Urothelium cell line (cell line): ENCODE measurements around the gene WNT8A.

ENCODE experiments used
- DNase-seq: peaks from one replicate; pipeline ENCODE4 v3.0.0; 2011; ENCODE audit warnings: low spot score, mixed read lengths
- FAIRE-seq: peaks from 2 replicates; lab custom pipeline; 2011; peaks lifted over from hg19 to GRCh38; lab: Jason Lieb, UNC

The WNT8A gene

DNA sequence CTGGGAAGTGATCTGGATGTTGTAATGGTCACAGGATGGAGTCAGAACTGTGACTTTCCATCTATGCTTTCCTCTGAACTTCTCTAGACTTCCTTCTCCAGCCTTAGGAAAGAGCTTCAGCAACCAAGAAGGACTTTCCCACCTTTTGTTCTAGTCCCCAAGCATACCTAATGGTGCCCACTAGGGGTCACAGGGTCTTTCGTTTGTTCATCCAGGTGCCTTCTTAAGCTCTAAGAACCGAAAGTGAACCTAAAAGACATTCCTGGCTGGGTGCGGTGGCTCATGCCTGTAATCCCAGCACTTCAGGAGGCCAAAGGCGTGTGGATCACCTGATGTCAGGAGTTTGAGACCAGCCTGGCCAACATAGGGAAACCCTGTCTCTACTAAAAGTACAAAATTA lies 1.8 kb upstream of the WNT8A start:
- DNase-seq (no peak), FAIRE-seq (no peak)

DNA sequence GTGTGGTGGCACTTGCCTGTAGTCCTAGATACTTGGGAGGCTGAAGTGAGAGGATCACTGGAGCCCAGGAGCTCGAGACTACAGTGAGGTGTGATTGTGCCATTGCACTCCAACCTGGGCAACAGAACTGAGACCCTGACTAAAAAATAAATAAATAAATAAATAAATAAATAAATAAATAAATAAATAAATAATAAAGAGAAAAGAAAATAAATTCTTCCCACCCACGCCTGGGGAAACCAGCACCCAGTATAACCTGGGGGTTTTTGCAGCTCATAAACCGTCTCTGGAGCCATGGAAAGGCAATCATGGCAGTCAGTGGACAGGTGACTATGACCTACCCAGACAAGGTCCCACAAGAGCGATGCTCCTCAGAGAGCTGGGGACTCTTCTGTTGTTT lies 7.9 kb downstream of the WNT8A start:
- DNase-seq: no peak
- FAIRE-seq: no peak

DNA sequence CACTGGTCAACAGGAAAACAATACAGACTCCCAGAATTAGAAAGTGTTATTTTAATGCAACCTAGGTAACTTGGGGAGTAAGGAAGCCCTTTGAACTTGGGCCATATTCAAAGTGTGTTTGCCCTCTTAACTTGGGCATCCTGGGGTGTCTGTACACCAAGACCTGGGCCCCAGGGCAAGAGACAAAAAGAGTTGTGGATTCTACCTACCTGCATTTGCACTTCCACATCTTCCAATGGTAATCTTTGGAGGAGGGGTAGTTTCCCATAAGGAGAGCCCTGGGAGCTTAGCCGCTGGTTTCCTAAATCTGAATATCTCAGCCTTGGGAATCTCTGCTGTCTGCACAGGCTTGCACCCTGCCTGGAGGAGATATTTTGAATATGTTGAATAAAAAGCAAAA lies 8.5 kb downstream of the WNT8A start:
- FAIRE-seq: no peak

DNA sequence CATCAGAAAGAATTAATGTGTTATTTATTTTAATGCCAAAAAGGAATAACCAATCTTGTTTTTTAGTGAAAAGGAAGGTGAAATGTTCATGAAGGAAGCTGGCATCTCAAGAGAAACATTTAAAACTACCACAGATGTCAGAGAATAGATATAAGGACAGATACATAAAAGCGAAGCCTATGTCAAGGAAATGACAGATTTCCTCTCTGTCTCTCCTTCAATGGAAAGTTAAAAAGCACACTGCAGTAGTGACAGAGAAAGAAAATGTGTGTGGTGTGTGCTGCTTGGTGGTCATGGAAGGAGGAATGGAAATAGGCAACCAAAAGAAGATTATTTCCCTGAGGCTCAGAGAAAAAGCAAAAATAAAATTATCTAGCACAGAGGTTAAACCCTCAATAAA lies 9.2 kb downstream of the WNT8A start:
- no peak for DNase-seq
- no peak for FAIRE-seq

More for the DNA sequence above, 8.5 kb downstream of the WNT8A start:
- no peak for DNase-seq

DNA sequence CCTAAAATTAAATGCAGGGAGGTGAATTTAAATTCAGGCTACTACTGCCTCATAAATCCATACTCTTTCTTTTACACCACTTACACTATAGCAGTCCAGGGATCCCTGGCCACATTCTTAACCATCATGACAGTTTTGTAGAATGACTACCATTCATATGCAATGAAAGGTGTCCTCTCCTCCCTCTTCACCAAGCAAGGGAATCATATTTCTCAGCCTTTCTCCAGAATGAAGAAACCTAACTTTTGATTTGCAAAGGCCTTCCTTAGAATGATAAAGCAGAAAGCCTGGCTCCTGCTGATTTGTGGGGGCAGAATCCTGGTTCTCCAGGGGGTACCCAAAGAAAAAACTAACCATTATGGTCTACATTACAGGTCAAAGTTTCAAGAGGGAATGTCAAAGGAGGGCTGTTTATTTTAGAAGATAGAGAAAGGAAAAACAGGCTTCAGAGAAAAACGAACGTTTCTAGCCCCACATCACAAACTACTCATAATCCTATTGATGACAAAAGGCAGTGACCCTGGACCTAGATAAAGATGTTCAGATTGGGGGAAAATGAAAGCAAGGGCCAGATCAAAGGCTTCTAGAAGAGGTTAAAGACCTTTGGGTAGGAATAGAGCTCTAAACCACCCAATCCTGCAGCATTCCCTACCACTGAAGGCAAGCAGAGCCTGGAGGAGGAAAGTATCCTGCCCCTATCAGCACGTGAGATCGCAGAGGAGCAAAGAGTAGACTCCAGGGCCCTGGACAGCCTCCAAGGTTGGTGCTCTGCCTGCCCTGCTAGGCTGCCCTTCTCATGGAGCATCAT lies 11.5 kb downstream of the WNT8A start:
- DNase-seq (no peak), FAIRE-seq (no peak)

DNA sequence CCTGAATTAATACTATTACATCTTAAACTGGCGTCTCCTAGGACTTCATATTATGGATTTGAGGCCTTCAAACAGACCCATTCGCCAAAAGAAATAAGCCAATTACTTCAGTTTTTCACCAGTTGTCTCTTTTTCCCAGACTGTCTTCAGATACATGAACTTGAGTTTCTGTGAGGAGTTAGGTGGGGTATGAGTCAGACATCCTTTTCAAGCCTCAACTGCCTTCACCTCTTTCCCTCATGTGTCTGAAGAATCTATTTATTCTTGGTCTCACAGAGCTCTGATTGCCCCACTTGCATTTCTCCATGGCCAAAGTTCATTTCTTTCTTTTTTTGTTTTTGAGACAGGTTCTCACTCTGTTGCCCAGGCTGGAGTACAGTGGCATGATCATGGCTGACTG lies 12.5 kb downstream of the WNT8A start:
- FAIRE-seq: no peak

DNA sequence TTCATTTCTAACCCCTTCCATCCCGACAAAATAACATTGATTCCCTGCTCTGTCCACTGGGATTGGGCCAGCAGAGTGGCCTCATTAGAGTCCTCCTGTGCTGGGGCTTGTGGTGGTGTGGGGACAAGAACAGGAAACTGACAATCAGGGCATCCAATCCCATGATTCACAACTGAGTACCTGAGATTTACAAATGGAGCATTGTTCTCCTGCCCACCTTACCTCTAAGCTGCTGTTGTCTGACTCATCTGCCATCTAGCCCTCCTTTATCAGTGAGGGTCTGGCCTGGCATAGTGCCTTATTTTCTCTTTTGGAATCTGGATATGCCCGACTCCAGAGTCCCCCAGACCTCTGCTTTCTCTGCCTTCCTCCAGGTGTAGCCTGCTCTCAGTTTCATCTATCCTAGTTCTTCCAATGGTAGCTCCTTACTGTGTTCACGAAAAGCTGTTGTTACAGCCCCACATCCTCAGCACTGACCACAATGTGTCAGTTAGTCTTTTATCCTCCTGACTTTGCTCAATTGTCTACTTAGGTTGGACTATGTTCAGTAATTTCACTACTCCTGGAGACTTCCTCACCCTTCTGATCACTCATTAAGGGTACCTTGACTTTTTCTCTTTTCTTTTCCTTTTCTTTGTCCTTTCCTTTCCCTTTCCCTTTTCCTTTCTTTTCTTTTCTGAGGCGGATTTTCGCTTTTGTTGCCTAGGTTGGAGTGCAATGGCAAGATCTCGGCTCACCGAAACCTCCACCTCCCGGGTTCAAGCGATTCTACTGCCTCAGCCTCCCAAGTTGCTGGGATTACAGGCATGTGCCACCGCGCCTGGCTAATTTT lies 13.4 kb downstream of the WNT8A start:
- DNase-seq: peak; percentile 44
- no peak for FAIRE-seq

More for the DNA sequence above, 12.5 kb downstream of the WNT8A start:
- no peak for DNase-seq

DNA sequence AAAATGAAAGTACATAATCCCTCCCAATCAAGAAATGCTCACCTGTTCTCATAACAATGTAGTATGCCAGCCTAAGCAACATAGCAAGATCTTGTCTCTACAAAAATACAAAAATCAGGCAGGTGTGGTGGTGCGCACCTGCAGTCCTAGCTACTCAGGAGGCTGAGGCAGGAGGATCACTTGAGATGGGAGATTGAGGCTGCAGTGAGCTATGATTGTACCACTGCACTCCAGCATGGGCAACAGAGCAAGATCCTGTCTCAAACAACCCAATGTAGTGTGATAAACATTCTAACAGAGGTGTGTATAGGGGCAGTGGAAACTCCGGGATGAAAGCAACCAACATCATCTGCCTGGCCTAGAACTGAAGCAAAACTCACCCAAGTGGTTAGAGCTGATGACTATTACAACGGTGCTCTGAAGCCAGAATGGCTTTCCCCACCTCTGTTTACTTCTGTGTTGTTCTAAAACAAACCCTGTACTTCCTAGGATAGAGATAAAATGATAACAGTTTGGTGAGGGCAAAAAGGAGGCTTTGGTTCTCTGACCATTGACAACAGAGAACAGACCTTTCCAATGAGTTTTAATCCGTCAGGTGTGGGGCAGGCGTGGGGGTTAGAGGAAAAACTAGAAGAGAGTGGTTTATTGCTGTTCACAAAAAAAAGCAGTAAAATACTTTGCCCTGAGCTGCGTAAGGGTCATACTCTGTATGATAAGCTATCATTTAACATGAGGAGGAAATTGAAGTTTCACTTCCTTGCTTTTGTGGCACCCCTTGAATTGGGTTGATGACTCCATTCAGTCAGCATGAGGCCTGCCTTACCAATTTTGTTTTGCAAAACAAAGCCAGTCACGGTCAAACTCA lies 18.9 kb downstream of the WNT8A start:
- FAIRE-seq (no peak), DNase-seq (no peak)

DNA sequence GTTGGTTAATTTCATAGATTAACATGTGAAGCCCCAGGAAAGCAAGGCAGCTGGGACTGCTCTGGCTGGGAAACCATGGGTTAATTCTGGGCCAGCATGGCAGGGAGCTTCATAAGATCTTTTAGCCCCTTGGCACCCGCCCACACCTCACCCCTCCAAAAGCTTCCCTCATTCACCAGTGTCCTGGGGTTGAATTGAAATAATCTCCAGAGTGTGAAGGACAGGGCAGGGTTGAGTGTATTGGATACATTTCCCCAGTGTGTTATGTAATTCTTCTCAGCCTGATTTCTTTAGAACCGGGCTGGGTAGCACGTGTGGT lies 19.4 kb downstream of the WNT8A start:
- DNase-seq (no peak), FAIRE-seq (no peak)

DNA sequence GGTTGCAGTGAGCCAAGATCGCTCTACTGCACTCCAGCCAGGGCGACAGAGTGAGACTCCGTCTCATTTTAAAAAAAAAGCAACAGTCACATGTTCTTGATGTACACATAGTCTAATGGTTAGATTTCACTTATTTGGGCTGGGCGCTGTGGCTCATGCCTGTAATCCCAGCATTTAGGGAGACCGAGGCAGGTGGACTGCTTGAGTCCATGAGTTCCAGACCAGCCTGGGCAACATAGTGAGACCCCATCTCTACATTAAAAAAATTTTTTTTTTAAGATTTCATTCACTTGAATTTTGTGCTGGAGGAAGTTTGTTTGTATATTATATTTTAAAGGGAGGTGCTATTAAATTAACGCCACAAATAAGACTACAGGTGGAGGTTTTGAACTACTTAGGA lies 21.9 kb downstream of the WNT8A start:
- FAIRE-seq: no peak
- no peak for DNase-seq

DNA sequence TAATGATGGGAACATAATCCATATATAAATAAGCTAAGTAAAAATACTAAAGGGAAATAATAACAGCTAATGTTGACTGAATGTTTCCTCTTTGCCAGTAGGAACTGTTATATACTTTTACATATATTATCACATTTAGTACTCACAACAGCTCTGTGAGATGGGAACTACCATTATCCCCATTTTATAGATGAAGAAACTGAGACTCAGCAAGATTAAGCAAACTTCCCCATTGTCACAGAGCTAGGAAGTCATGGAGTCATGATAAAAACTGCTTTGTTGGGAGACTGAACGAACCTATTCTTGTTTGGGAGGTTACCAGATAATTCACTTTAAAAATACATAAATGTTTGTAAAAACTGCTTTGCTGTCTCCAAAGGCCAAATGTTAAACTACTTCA lies 23.4 kb downstream of the WNT8A start:
- DNase-seq (no peak), FAIRE-seq (no peak)

DNA sequence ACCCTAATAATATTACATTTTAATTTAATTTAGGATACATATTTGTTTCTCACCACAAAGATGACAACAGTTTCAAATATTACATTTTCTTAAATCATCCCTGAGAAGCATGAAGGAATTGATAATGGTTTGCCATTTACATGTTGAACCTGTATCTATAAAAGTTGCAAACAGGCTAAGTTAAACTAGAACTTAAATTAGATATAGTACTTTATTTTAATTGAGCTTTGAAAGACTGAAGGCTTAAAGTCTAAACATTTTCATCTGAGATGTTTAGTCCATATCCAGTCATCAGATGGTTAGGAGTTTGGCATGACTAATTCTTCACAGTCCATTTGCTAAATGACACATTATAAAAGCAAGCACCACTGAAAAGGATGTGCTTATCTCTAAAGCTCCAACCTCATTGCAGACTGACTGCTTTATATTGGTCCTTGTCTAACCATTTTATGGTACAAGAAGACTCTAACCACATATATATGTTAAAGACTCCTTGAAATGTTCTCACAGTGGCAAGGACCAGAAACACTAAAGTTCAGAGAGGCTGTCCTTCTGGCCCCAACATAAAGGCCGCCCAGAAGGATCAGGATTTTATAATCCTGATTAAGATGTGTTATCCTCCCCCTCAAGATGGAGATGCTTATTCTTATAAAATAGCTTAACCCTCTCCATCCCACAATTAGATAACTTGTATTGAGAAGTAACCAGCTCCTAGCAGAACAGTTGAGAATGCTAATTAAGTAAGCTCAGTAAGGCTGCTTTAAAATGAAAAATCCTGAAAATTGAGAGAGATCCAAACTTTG lies 25.8 kb downstream of the WNT8A start:
- FAIRE-seq (no peak), DNase-seq (no peak)

DNA sequence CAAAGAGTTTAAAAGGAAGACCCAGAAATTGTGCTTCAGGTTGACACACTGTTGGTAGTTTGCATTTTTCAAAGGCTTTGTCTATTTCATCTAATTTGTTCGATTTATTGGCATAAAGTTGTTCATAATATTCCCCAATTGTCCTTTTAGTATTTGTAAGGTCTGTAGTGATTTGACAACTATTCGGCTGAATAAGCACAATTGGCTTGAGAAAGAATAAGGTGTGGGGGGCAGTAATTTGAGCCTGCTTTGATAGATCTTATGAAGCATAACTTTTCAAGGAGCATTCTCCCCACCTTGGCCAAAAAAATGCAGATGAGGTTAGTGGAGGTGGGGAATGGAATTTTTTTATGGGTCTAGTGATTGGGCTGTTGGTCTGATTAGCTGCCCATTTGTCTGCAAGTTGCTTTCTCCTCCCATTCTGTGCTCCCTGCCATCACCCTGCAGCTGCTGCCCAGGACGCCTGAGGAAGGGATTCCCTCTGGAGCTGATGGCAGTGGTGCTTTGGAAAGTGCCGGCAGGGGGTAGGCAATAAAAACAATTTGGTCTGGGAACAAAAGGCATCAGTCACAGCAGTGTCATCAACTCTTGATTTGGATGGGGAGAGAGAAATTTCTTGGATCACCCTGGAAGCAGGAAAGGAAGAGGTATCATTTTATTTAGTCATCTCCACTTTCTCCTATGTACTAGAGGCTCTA lies 26.6 kb downstream of the WNT8A start:
- no peak for FAIRE-seq
- peak; percentile 19 for DNase-seq

DNA sequence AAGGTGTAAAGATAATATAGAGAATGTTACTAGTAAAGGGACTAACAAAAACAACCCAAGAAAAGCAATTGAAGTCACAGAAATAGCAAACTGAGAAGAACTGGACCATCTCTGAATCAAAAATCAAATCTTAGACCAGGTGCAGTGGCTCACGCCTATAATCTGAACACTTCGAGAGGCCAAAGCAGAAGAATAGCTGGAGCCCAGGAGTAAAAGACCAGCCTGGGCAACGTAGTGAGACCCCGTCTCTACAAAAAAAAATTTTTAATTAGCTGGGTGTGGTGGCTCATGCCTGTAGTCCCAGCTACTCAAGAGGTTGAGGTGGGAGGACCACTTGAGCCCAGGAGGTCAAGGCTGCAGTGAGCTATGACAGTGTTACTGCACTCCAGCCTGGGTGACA lies 27.3 kb downstream of the WNT8A start:
- FAIRE-seq: no peak
- no peak for DNase-seq

DNA sequence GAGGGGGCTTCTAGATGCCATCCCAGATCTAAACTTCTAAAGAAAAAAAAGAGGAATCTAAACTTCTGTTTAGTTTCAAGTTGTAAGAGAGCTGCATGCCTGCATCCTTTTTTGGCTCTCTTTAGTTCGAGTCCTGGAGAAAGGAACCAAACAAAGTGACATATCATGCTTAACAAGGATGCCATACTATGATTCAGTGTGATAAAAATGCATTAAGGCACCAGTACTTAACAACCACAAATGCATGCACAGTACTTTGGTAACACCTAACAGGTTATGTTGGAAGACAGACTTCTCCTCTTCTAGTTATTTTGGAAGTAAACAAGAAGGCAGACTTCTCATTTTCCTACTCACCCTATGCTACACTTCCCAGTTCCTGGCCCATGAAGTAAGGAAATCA lies 28.1 kb downstream of the WNT8A start:
- DNase-seq: peak; percentile 13
- no peak for FAIRE-seq

DNA sequence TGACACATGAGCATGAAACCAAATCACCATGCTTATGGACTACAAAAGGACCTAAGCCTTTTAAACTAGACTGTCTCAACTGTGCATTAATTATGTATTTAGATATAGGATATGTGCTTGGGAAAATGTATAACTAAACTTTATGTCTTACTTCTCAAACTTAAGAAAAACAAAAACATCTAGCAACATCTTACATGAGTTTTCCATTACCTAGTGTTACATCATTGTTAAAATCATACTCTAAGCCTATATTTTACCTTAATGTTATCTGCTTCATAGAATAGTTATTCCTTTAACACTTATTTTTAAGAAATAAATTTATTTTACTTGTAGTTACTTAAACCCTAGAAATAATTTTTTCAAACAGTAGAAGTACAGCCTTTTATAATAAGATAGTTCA lies 31.4 kb downstream of the WNT8A start:
- DNase-seq (no peak), FAIRE-seq (no peak)

DNA sequence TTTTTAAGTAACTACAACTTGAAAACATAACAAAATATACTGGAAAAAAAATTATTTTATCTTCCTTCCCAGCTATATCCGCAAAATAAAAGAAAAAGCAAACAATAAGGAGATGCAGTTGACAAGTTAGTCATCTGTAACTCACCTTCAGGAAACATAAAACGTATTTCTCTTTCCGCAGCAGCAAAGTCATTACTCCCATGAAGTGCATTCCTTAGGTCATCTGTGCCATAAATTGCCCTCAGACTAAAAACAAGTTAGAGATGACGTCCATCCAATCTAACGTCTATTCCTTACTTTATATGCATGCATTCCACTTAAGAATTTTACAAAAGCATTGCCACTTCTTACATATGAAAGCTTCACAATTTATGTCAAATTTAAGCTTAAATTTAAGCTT lies 44.5 kb downstream of the WNT8A start:
- no peak for FAIRE-seq
- no peak for DNase-seq

DNA sequence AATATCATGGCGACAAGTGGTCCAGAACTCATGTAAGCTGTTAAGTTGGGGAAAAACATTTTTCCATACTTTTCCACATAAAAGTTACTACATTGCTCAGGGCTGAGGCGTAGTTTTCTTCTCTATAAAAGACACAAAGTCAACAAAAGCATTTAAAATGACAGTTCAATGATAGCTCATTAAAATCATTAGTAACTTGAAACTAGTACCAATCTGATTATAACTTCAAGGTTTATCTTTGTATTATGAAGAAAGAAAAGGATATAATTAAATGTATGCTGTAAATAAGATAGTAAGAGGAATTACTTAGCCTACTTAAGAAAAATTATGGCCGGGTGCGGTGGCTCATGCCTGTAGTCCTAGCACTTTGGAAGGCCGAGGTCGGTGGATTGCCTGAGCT lies 45.5 kb downstream of the WNT8A start:
- no peak for DNase-seq
- FAIRE-seq: no peak

DNA sequence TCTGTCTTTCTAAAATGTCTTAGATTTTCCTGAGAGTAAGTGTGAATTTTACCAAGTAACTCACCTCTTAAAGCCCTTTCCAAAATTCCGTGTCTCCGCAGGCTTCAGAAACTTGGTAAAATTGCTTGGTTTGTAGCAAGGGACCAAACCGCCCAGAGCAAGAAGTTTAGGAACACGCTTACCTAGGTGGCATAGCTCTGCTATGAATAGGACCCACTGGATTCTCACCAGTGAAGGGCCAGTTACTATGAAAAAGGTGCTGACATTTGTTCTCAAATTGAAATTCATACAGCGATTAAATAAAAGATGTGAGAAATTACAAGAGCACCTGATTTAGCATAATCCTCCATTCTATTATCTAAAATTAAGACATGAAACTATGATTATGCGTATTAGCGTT lies 48.7 kb downstream of the WNT8A start:
- no peak for DNase-seq
- FAIRE-seq: no peak
